ENCODE measurements around the gene FGF14.

DNA sequence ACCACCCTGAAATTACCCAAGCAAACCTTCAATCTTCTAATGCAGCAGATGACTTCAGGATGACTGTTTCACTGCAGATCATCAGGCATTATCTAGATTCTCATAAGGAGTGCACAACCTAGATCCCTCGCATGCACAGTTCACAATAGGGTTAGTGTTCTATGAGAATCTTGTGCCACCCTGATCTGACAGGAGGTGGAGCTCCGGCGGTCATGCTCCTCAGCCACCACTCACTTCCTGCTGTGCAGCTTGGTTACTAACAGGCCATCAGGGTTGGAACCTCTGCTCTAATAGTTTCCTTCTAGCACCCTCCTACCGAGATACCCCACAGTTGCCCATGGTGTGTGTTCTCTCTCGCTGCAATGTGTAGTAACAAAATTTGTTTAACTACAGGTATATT is 442.8 kb downstream of the FGF14 start:
- TF ChIP-seq CTCF (IDR thresholded peaks at IDR 0.05) (no peak), POLR2A (IDR thresholded peaks at IDR 0.05) (no peak)

Measured in lower leg skin (tissue), 3 donors.